OCI-M1 (cell line): ENCODE results near the gene AADACL3.

Experiments used
- DNase-seq: peaks from one replicate; lab custom pipeline; 2025; lab: John Stamatoyannopoulos, UW

AADACL3 gene

GRCh38 chr1:12769031-12769430 lies 53.1 kb downstream of the AADACL3 start:
- no peak for DNase-seq

- no peak for DNase-seq
Observed at GRCh38 chr1:12769976-12770505, 54.1 kb downstream of the AADACL3 start.

- no peak for DNase-seq
Observed at GRCh38 chr1:12770620-12771019, 54.7 kb downstream of the AADACL3 start.

GRCh38 chr1:12771186-12771585 lies 55.3 kb downstream of the AADACL3 start:
- no peak for DNase-seq

- no peak for DNase-seq
Observed at GRCh38 chr1:12772520-12772919, 56.6 kb downstream of the AADACL3 start.

- no peak for DNase-seq
Observed at GRCh38 chr1:12773438-12773837, 57.5 kb downstream of the AADACL3 start, which contains the start of gene PRAMEF12. Gene PRAMEF12 (plus strand): TSS chr1:12773738. CDS start chr1:12774868, 1,130 bp downstream.

- no peak for DNase-seq
Observed at GRCh38 chr1:12774801-12775345, 59.0 kb downstream of the AADACL3 start.

- no peak for DNase-seq
Observed at GRCh38 chr1:12775443-12775842, 59.5 kb downstream of the AADACL3 start.

- no peak for DNase-seq
Observed at GRCh38 chr1:12776801-12777557, 61.1 kb downstream of the AADACL3 start.
